GM10248 (cell line): Measurements from ENCODE around the gene GRID2.

ENCODE experiments used
- CTCF ChIA-PET: fragments of 300-600 bp; sonication (Branson Sonifier 250); formaldehyde crosslinking; extraction: SDS; loops from one replicate; lab custom pipeline; 2021; ENCODE audit warnings: antibody characterized with exemption; lab: Yijun Ruan, JAX
- POLR2A ChIA-PET: fragments of 350-650 bp; sonication (Branson Sonifier 250); formaldehyde crosslinking; extraction: SDS; loops from one replicate; lab custom pipeline; 2020; ENCODE audit warnings: antibody characterized with exemption; lab: Yijun Ruan, JAX
- DNase-seq: peaks from one replicate; pipeline ENCODE4 v3.0.0; 2012; ENCODE audit errors: extremely low spot score
- CTCF ChIP-seq: IDR thresholded peaks from 2 replicates; pipeline ENCODE4 v1.5.1; 2012; ENCODE audit warnings: mild to moderate bottlenecking, low read depth; ENCODE audit errors: extremely low read depth, missing control alignments, control extremely low read depth

GRID2 gene

GRCh38 chr4:93000910-93001309 lies 697.1 kb downstream of the GRID2 start:
- no peak for DNase-seq
- ChIA-PET POLR2A (no interaction called here), CTCF (no interaction called here)
- no peak for TF ChIP-seq CTCF

GRCh38 chr4:93002240-93002639 lies 698.5 kb downstream of the GRID2 start:
- ChIA-PET POLR2A (no interaction called here), CTCF (no interaction called here)
- no peak for DNase-seq
- TF ChIP-seq CTCF, result no peak

- ChIA-PET CTCF (interaction anchor here (1.4 kb wide), 1 partner anchor 10 kb away, joined by 4 read pairs; no protein-coding TSS in a partner anchor), POLR2A (no interaction called here)
- DNase-seq, result no peak
- no peak for TF ChIP-seq CTCF
Measured at GRCh38 chr4:93016350-93016749, 712.6 kb downstream of the GRID2 start.

- ChIA-PET CTCF (no interaction called here), POLR2A (no interaction called here)
- DNase-seq, result no peak
- no peak for TF ChIP-seq CTCF
Measured at GRCh38 chr4:93018243-93018642, 714.5 kb downstream of the GRID2 start.

- DNase-seq, result no peak
- TF ChIP-seq CTCF, result no peak
- ChIA-PET CTCF (no interaction called here), POLR2A (no interaction called here)
Measured at GRCh38 chr4:93018806-93019205, 715.0 kb downstream of the GRID2 start.

GRCh38 chr4:93029769-93030168 lies 726.0 kb downstream of the GRID2 start:
- ChIA-PET CTCF (no interaction called here), POLR2A (no interaction called here)
- DNase-seq, result no peak
- no peak for TF ChIP-seq CTCF

GRCh38 chr4:93030670-93031069 lies 726.9 kb downstream of the GRID2 start:
- no peak for TF ChIP-seq CTCF
- ChIA-PET CTCF (no interaction called here), POLR2A (no interaction called here)
- no peak for DNase-seq
